Glutamatergic neuron (in vitro differentiated cells): ENCODE results near the gene KANTR. TPM values are rescaled to one million over a fixed set of nuclear protein-coding genes. Genes with fewer than 3 reads are reported as not detected.

Source experiments
- DNase-seq: peaks from one replicate; pipeline ENCODE4 v3.0.0; 2022
- H3K27ac Mint-ChIP-seq: one replicate; pipeline ENCODE4 v1.8.0; 2020; ENCODE audit warnings: mild to moderate bottlenecking, mixed read lengths, inconsistent platforms; ENCODE audit not compliant: unreplicated experiment
- H3K27me3 Mint-ChIP-seq: one replicate; pipeline ENCODE4 v1.8.0; 2020; ENCODE audit warnings: mild to moderate bottlenecking, moderate library complexity, mixed read lengths, inconsistent platforms; ENCODE audit not compliant: unreplicated experiment
- H3K36me3 Mint-ChIP-seq: one replicate; pipeline ENCODE4 v1.8.0; 2020; ENCODE audit warnings: mild to moderate bottlenecking, mixed read lengths, inconsistent platforms; ENCODE audit not compliant: unreplicated experiment
- H3K4me1 Mint-ChIP-seq: one replicate; pipeline ENCODE4 v1.8.0; 2020; ENCODE audit warnings: mild to moderate bottlenecking, low read depth, mixed read lengths, inconsistent platforms; ENCODE audit not compliant: unreplicated experiment
- H3K4me3 Mint-ChIP-seq: one replicate; pipeline ENCODE4 v1.8.0; 2020; ENCODE audit warnings: mild to moderate bottlenecking, mixed read lengths, inconsistent platforms; ENCODE audit not compliant: unreplicated experiment
- H3K9me3 Mint-ChIP-seq: one replicate; pipeline ENCODE4 v1.8.0; 2020; ENCODE audit warnings: mild to moderate bottlenecking, moderate library complexity, mixed read lengths, inconsistent platforms; ENCODE audit not compliant: unreplicated experiment
- CTCF ChIP-seq: fragments of 200-600 bp; sonication (generic); IDR thresholded peaks from one replicate; pipeline ENCODE4 v1.5.0; 2021; ENCODE audit not compliant: partially characterized antibody, unreplicated experiment
- total RNA-seq: library from RNA; stranded (reverse); fragmentation: NEBNext Ultra II Directional; extraction: Animal tissue kit (Norgen Biotek cat#: 25700); gene quantifications from one replicate; pipeline ENCODE4 v1.2.1, GENCODE V29; 2021; ENCODE audit not compliant: unreplicated experiment

The KANTR gene
- total RNA-seq, 1 donor from 2014 or later: 20.0 TPM

DNA sequence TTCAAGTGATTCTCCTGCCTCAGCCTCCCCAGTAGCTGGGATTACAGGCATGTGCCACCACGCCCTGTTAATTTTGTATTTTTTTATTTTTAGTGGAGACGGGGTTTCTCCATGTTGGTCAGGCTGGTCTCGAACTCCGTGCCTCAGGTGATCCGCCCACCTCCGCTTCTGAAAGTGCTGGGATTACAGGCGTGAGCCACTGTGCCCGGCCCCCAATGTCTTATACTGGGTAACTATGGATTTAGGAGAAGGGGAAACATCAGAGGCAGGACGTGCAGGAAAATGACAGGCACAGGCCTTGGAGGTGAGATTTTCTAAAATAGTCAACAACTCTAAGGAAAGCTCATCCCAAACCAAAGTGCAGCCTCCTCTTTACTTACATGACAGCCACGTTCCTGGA, 22.9 kb upstream of the KANTR start:
- no peak overlapping the region for H3K27ac Mint-ChIP-seq
- peaks cover 6% of the 10 kb centered on the region for H3K9me3 Mint-ChIP-seq
- no peak overlapping the region for H3K4me3 Mint-ChIP-seq
- H3K36me3 Mint-ChIP-seq: no peaks in the 10 kb centered on the region
- DNase-seq: no peak
- H3K4me1 Mint-ChIP-seq: peaks cover 10% of the 10 kb centered on the region
- no peak for TF ChIP-seq CTCF
- peaks cover 3% of the 10 kb centered on the region for H3K27me3 Mint-ChIP-seq

DNA sequence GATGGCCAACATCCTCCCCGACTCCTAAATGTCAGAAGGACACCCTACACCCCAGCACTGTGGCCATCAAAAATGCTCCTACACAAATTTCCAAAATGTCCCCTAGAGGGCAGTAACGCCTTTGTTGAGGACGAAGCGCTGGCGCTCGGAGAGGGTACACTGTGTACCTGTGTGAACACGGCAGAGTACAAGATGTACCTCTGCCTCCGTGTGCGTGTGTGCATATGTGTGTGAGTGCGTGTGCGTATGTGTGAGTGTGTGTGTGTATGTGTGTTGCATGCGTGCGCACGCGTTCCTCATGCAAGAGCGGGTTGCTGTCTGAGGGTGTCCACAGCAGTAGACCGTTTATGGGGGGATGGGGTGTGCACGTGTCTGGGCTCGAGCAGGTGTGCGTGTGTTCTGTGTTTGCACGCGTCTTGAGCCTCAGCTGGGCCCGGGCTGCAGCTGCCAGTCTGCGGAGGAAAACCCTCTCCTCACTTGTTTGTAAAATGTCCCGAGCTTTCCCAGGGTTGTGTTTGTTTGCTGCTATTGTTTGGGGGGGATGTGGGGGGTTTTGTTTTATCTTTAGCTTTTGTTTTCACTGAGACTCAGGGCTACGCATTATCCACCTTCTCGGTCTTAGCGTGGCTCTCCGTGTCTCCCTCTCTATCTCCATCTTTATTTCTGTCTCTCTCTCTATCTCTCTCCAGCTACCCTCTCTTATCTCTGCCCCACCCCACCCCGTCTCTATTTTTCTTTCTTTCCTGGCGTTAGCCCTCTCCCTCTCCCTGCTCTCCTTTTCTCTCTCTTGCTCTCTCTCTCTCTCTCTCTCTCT, 22.1 kb upstream of the KANTR start:
- peak; percentile 35 for DNase-seq

DNA sequence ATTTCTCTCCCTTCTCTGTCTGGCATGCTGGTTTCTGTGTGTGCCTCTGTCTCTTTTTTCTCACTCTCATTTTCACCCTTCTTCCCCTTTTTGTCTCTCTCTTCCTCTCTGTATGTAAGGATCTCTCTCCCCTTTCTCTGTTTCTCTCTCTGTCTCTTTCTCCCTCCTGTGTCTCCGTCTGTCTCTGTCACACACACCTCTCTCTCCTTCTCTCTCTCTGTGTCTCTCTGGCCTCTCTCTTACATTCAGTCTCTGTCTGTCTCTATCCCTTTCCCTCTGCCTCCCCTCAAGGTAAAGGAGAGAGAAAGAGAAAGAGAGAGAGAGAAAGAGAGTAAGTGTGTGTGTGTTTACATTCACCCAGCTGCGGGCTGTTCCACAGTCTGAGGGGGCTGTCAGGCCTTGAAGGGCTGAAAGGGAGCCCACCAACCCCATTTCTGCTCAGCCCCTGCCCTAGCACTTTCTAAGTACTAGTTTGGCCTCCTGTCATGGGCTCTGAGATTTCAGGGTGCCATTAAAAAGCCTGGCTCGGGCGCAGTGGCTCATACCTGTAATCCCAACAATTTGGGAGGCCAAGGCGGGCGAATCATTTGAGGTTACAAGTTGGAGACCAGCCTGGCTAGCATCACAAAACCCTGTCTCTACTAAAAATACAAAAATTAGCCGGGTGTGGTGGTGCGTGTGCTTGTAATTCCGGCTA, 21.4 kb upstream of the KANTR start:
- Mint-ChIP-seq H3K4me3 (peak overlapping the region; percentile 83), H3K27me3 (peaks cover 5% of the 10 kb centered on the region), H3K36me3 (no peaks in the 10 kb centered on the region), H3K27ac (peak overlapping the region; percentile 97), H3K4me1 (peaks cover 6% of the 10 kb centered on the region), H3K9me3 (peaks cover 10% of the 10 kb centered on the region)
- no peak for DNase-seq
- no peak for TF ChIP-seq CTCF

More for the DNA sequence above, 22.1 kb upstream of the KANTR start:
- H3K36me3 Mint-ChIP-seq: no peaks in the 10 kb centered on the region
- H3K4me3 Mint-ChIP-seq: peak overlapping the region; percentile 83
- H3K27me3 Mint-ChIP-seq: peaks cover 5% of the 10 kb centered on the region
- peak overlapping the region; percentile 92 for H3K27ac Mint-ChIP-seq
- peaks cover 10% of the 10 kb centered on the region for H3K4me1 Mint-ChIP-seq
- peak; percentile 53 for TF ChIP-seq CTCF
- H3K9me3 Mint-ChIP-seq: peaks cover 9% of the 10 kb centered on the region

DNA sequence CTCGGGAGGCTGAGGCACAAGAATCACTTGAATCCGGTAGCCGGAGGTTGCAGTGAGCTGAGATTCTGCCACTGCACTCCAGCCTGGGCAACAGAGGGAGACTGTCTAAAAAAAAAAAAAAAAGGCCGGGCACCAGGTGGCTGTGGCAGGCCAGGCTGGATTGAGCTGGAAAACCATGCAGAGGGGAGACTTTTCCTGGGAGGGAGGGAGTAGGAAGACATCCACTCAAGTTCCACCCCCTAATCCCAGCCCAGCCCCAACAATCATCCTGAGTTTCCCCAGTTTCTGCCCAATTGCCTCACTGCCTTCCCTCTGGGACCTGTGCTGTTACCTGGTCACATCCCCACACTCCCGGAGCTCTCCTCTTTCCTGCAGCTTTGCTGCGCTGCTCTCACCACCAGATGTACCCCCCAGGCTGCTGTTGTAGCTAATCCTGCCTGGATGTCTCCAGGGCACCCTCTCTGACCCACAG, 20.8 kb upstream of the KANTR start:
- Mint-ChIP-seq H3K27me3 (peaks cover 5% of the 10 kb centered on the region), H3K27ac (peak overlapping the region; percentile 97), H3K4me3 (peak overlapping the region; percentile 61), H3K9me3 (peaks cover 12% of the 10 kb centered on the region), H3K4me1 (peaks cover 6% of the 10 kb centered on the region), H3K36me3 (no peaks in the 10 kb centered on the region)
- DNase-seq: peak; percentile 34
- TF ChIP-seq CTCF: no peak

DNA sequence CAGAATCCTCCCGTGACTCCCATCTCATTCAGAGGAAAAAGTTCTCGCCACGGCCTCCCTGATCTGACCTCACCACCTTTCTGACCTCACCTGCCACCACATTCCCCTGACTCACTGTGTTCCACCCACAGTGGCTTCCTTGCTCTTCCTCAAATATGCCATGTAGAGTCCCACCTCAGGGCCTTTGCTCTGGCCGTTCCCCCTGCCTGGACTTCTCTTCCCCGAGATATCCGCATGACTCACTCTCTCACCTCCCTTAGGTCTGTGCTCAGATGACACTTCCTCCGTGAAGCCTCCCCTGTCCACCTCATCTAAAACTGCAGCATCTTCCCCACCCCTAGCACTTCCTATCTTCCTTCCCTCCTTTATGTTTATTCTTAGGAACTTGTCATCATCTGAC, 18.9 kb upstream of the KANTR start:
- peaks cover 6% of the 10 kb centered on the region for H3K4me1 Mint-ChIP-seq
- no peak overlapping the region for H3K4me3 Mint-ChIP-seq
- DNase-seq: no peak
- TF ChIP-seq CTCF: no peak
- no peaks in the 10 kb centered on the region for H3K36me3 Mint-ChIP-seq
- peaks cover 12% of the 10 kb centered on the region for H3K9me3 Mint-ChIP-seq
- H3K27me3 Mint-ChIP-seq: peaks cover 5% of the 10 kb centered on the region
- H3K27ac Mint-ChIP-seq: peak overlapping the region; percentile 34
